Activated CD8-positive, alpha-beta memory T cell treated with anti-CD3 and anti-CD28 coated beads, Interleukin-2, amount 50 U/mL, for 1 hour (primary cell): ENCODE measurements around the gene NOP16.

Source experiments
- DNase-seq: peaks from one replicate; pipeline ENCODE4 v3.0.0-alpha.2; 2020; ENCODE audit errors: extremely low read depth

NOP16 gene

GRCh38 chr5:176388444-176389134 lies at the start of gene NOP16, which contains the start of gene HIGD2A:
NOP16 (minus strand) TSS chr5:176388598; CDS start chr5:176388539, 59 bp downstream.
HIGD2A (plus strand) TSS chr5:176388751; CDS start chr5:176388820, 69 bp downstream.
- DNase-seq, result peak; percentile 100

- no peak for DNase-seq
Measured at GRCh38 chr5:176436656-176437055, 48.3 kb upstream of the NOP16 start.

GRCh38 chr5:176432707-176433106 lies 44.3 kb upstream of the NOP16 start:
- no peak for DNase-seq

- no peak for DNase-seq
Measured at GRCh38 chr5:176429972-176430371, 41.6 kb upstream of the NOP16 start.

GRCh38 chr5:176427971-176428370 lies 39.6 kb upstream of the NOP16 start:
- no peak for DNase-seq

GRCh38 chr5:176426876-176427275 lies 38.5 kb upstream of the NOP16 start:
- DNase-seq, result no peak

GRCh38 chr5:176425791-176426190 lies 37.4 kb upstream of the NOP16 start:
- no peak for DNase-seq

- DNase-seq, result no peak
Measured at GRCh38 chr5:176425138-176425537, 36.7 kb upstream of the NOP16 start.

GRCh38 chr5:176424181-176424580 lies 35.8 kb upstream of the NOP16 start:
- DNase-seq, result no peak

GRCh38 chr5:176420972-176421544 lies 32.7 kb upstream of the NOP16 start:
- DNase-seq, result no peak

GRCh38 chr5:176420086-176420485 lies 31.7 kb upstream of the NOP16 start:
- no peak for DNase-seq

- no peak for DNase-seq
Measured at GRCh38 chr5:176418251-176418650, 29.9 kb upstream of the NOP16 start.

GRCh38 chr5:176416965-176417364 lies 28.6 kb upstream of the NOP16 start:
- no peak for DNase-seq

- DNase-seq, result peak; percentile 62
Measured at GRCh38 chr5:176415952-176416924, 27.8 kb upstream of the NOP16 start, which contains the start of gene CLTB. CLTB (minus strand) TSS chr5:176416539; CDS start chr5:176416363, 176 bp downstream.

- DNase-seq, result no peak
Measured at GRCh38 chr5:176415240-176415951, 27.0 kb upstream of the NOP16 start.

GRCh38 chr5:176414704-176415103 lies 26.3 kb upstream of the NOP16 start:
- DNase-seq, result no peak

- DNase-seq, result no peak
Measured at GRCh38 chr5:176413709-176414191, 25.4 kb upstream of the NOP16 start.

GRCh38 chr5:176413255-176413565 lies 24.8 kb upstream of the NOP16 start:
- no peak for DNase-seq

- no peak for DNase-seq
Measured at GRCh38 chr5:176412517-176413254, 24.3 kb upstream of the NOP16 start.

- DNase-seq, result no peak
Measured at GRCh38 chr5:176410486-176411180, 22.2 kb upstream of the NOP16 start.
